ENCODE measurements around the gene WFIKKN2. TPM values are rescaled to one million over a fixed set of nuclear protein-coding genes. Genes with fewer than 3 reads are reported as not detected.

Gene WFIKKN2
- total and polyA plus RNA-seq, 2 donors (not counting 1 experiment from before 2014, with no cell fraction given), result 0.02 to 0.33 TPM

- Histone ChIP-seq H3K27me3 (ENCODE audit: control insufficient read depth, insufficient read depth, low read length) (peaks cover 4% of the 10 kb centered on the region), H2AFZ (ENCODE audit: low read length) (no peak overlapping the region), H3K4me3 (replicated peaks in 1 of 4; ENCODE audit: control extremely low read depth in 1 of 4, insufficient read depth in 1 of 4, low read depth in 3 of 4, low read length in 4 of 4) (no peak overlapping the region), H3K9ac (ENCODE audit: insufficient read depth, low read length) (no peak overlapping the region), H3K4me1 (ENCODE audit: control insufficient read depth, extremely low read depth, insufficient read depth, low read length) (no peaks in the 10 kb centered on the region), H3K9me3 (ENCODE audit: control insufficient read depth, insufficient read depth, low read depth, low read length) (no peaks in the 10 kb centered on the region), H3K27ac (ENCODE audit: insufficient read depth, low read length) (no peak overlapping the region), H3K36me3 (ENCODE audit: control insufficient read depth, insufficient read depth, low read length) (no peaks in the 10 kb centered on the region), H3K79me2 (ENCODE audit: control insufficient read depth, insufficient read depth, low read length) (no peaks in the 10 kb centered on the region), H4K20me1 (ENCODE audit: control insufficient read depth, extremely low read depth, insufficient read depth, low read length) (no peaks in the 10 kb centered on the region), H3K4me2 (ENCODE audit: extremely low read depth, insufficient read depth, low read length) (no peak overlapping the region)
- DNase-seq (ENCODE audit: low read depth in 2 of 2), result no peak
- TF ChIP-seq CTCF (conservative IDR thresholded peaks at IDR 0.05 in 1 of 2, IDR thresholded peaks at IDR 0.05 in 1 of 2; ENCODE audit: low read depth in 1 of 2, low read length in 2 of 2) (no peak), EZH2 (IDR thresholded peaks at IDR 0.05; ENCODE audit: low read length, missing control alignments) (no peak)
Observed at GRCh38 chr17:50824429-50824828, 11.0 kb upstream of the WFIKKN2 start.

- no peak overlapping the region for H3K9ac ChIP-seq (ENCODE audit: insufficient read depth, low read length)
- no peak overlapping the region for H3K27ac ChIP-seq (ENCODE audit: insufficient read depth, low read length)
- no peak overlapping the region for H3K4me2 ChIP-seq (ENCODE audit: extremely low read depth, insufficient read depth, low read length)
- no peaks in the 10 kb centered on the region for H3K4me1 ChIP-seq (ENCODE audit: control insufficient read depth, extremely low read depth, insufficient read depth, low read length)
- no peaks in the 10 kb centered on the region for H3K36me3 ChIP-seq (ENCODE audit: control insufficient read depth, insufficient read depth, low read length)
- peaks cover 4% of the 10 kb centered on the region for H3K27me3 ChIP-seq (ENCODE audit: control insufficient read depth, insufficient read depth, low read length)
- no peaks in the 10 kb centered on the region for H3K79me2 ChIP-seq (ENCODE audit: control insufficient read depth, insufficient read depth, low read length)
- H2AFZ ChIP-seq (ENCODE audit: low read length), result no peak overlapping the region
- H3K9me3 ChIP-seq (ENCODE audit: control insufficient read depth, insufficient read depth, low read depth, low read length), result no peaks in the 10 kb centered on the region
- no peak for TF ChIP-seq EZH2 (IDR thresholded peaks at IDR 0.05; ENCODE audit: low read length, missing control alignments)
- no peak for TF ChIP-seq CTCF (conservative IDR thresholded peaks at IDR 0.05 in 1 of 2, IDR thresholded peaks at IDR 0.05 in 1 of 2; ENCODE audit: low read depth in 1 of 2, low read length in 2 of 2)
- H4K20me1 ChIP-seq (ENCODE audit: control insufficient read depth, extremely low read depth, insufficient read depth, low read length), result no peaks in the 10 kb centered on the region
- H3K4me3 ChIP-seq (replicated peaks in 1 of 4; ENCODE audit: control extremely low read depth in 1 of 4, insufficient read depth in 1 of 4, low read depth in 3 of 4, low read length in 4 of 4), result no peak overlapping the region
- DNase-seq (ENCODE audit: low read depth in 2 of 2), result no peak
Observed at GRCh38 chr17:50825188-50825587, 10.2 kb upstream of the WFIKKN2 start.

- Histone ChIP-seq H3K36me3 (ENCODE audit: control insufficient read depth, insufficient read depth, low read length) (no peaks in the 10 kb centered on the region), H3K4me2 (ENCODE audit: extremely low read depth, insufficient read depth, low read length) (no peak overlapping the region), H3K27me3 (ENCODE audit: control insufficient read depth, insufficient read depth, low read length) (peaks cover 4% of the 10 kb centered on the region), H3K9ac (ENCODE audit: insufficient read depth, low read length) (no peak overlapping the region), H3K27ac (ENCODE audit: insufficient read depth, low read length) (no peak overlapping the region), H3K4me1 (ENCODE audit: control insufficient read depth, extremely low read depth, insufficient read depth, low read length) (no peaks in the 10 kb centered on the region), H4K20me1 (ENCODE audit: control insufficient read depth, extremely low read depth, insufficient read depth, low read length) (no peaks in the 10 kb centered on the region), H3K79me2 (ENCODE audit: control insufficient read depth, insufficient read depth, low read length) (no peaks in the 10 kb centered on the region), H2AFZ (ENCODE audit: low read length) (no peak overlapping the region), H3K9me3 (ENCODE audit: control insufficient read depth, insufficient read depth, low read depth, low read length) (no peaks in the 10 kb centered on the region), H3K4me3 (replicated peaks in 1 of 4; ENCODE audit: control extremely low read depth in 1 of 4, insufficient read depth in 1 of 4, low read depth in 3 of 4, low read length in 4 of 4) (no peak overlapping the region)
- DNase-seq (ENCODE audit: low read depth in 2 of 2), result no peak
- TF ChIP-seq EZH2 (IDR thresholded peaks at IDR 0.05; ENCODE audit: low read length, missing control alignments), result no peak
- no peak for TF ChIP-seq CTCF (conservative IDR thresholded peaks at IDR 0.05 in 1 of 2, IDR thresholded peaks at IDR 0.05 in 1 of 2; ENCODE audit: low read depth in 1 of 2, low read length in 2 of 2)
Observed at GRCh38 chr17:50828508-50829170, 6.7 kb upstream of the WFIKKN2 start.
